AG09309 (cell line): ENCODE data around the gene COG8.

Experiments
- DNase-seq: peaks from one replicate; pipeline ENCODE4 v3.0.0-alpha.2; 2010; ENCODE audit warnings: low read depth
- H3K4me3 ChIP-seq: 2 replicates; pipeline ENCODE4 v1.5.1; 2011; ENCODE audit warnings: mild to moderate bottlenecking, low read depth, low read length, moderate library complexity; ENCODE audit not compliant: control insufficient read depth
- TF ChIP-seq, protein P1 (sequence below): IDR thresholded peaks from 2 replicates; pipeline ENCODE4 v1.5.1; 2011; ENCODE audit warnings: mild to moderate bottlenecking, low read depth, low read length, inconsistent platforms; ENCODE audit not compliant: insufficient read depth, control insufficient read depth; ENCODE audit errors: missing control alignments

The COG8 gene

DNA sequence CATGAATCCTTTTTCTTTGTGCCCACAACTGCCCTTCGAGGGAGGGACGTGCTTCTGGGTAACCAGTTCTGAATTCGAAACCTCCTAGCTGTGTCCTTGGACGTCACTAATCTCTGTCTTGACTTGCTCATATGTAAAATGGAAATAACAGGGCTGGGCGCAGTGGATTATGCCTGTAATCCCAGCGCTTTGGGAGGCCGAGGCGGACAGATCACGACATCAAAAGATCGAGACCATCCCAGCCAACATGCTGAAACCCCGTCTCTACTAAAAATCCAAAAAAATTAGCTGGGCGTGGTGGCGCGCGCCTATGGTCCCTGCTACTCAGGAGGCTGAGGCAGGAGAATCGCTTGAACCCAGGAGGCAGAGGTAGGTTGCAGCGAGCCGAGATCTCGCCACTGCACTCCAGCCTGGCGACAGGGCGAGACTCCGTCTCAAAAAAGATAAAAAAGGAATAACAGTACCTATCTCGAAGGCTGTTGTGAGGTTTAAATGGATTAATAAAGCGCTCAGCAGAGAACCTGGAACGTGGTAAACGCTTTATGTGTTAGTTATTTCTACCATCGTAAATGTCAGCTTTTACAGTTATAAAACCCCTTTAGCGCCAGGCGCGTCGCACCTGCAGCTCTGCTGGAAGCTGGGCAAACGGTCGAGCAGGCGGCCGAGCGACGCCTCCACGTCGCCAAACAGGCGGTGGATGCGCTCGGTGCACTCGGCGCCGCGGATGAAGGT lies 641 bp downstream of the COG8 start:
- no peak for DNase-seq
- TF ChIP-seq, protein P1, sequence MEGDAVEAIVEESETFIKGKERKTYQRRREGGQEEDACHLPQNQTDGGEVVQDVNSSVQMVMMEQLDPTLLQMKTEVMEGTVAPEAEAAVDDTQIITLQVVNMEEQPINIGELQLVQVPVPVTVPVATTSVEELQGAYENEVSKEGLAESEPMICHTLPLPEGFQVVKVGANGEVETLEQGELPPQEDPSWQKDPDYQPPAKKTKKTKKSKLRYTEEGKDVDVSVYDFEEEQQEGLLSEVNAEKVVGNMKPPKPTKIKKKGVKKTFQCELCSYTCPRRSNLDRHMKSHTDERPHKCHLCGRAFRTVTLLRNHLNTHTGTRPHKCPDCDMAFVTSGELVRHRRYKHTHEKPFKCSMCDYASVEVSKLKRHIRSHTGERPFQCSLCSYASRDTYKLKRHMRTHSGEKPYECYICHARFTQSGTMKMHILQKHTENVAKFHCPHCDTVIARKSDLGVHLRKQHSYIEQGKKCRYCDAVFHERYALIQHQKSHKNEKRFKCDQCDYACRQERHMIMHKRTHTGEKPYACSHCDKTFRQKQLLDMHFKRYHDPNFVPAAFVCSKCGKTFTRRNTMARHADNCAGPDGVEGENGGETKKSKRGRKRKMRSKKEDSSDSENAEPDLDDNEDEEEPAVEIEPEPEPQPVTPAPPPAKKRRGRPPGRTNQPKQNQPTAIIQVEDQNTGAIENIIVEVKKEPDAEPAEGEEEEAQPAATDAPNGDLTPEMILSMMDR: no peak
- H3K4me3 ChIP-seq: peak overlapping the region; percentile 86

DNA sequence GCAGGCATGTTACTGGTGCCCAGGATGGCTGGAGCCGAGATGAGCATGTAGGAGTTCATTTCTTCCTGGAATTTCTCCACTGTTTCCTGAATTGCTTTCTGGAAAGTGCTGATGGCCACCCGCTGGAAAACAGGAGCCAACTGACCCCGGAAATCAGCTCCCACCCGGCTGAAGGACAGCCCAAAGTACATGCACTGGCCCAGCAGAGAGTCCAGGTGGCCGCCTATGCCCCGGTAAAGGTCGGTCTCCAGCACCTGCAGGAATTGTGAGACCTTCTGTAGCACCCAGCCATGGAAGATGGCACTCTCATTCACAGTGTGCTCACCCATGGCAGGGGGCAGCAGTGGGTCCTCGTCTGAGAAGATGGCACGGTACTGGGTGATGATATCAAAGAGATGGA lies 4.7 kb downstream of the COG8 start:
- H3K4me3 ChIP-seq: no peak overlapping the region
- no peak for DNase-seq
- TF ChIP-seq, protein P1: no peak

DNA sequence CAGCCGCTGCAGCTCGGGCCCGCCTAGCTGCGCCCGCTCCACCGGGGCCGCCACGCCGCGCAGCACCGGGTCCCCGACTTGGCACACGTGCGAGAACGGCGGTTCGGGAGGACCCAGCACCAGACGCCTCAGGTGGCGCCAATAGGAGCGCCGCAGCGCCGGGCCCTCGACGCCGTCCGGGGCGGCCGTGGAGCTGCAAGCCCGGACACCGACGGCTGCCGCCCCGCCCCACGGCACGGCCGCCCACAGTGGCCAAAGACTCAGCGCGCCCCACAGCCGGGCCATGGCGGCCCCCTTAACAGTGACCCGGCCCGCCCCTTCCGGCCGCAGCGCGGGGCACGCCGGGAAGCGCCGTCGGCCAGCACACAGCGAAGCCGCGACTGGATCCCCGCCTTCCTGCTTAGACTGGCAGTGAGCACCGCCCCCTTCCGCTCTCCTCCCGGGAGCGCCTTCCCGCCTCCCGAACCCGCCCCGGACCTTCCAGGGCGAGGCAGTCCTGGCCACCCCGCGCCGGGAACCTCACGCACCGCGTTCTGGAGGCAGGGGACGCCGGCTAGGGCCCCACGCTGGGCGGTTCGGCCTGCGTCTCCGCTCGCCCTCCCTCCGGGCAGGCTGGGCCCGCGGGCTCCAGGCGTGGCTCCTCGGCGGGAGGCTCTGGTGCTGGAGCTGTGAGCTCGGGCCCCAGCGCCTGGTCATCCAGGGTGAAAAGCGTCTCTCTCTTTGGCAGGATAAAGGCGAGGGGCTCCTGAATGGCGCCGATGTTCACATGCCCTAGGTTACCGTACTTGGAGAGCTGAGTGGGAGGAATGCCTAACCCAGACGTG lies 8.9 kb downstream of the COG8 start, which contains the start of gene PDF:
Gene PDF (minus strand): TSS at position 303 of the 824 bp plus-strand sequence. CDS start 18 bp downstream, at position 285.
- peak within 1 kb of the TSS; percentile 64 for H3K4me3 ChIP-seq
- TF ChIP-seq, protein P1: no peak
- peak; percentile 69 for DNase-seq

DNA sequence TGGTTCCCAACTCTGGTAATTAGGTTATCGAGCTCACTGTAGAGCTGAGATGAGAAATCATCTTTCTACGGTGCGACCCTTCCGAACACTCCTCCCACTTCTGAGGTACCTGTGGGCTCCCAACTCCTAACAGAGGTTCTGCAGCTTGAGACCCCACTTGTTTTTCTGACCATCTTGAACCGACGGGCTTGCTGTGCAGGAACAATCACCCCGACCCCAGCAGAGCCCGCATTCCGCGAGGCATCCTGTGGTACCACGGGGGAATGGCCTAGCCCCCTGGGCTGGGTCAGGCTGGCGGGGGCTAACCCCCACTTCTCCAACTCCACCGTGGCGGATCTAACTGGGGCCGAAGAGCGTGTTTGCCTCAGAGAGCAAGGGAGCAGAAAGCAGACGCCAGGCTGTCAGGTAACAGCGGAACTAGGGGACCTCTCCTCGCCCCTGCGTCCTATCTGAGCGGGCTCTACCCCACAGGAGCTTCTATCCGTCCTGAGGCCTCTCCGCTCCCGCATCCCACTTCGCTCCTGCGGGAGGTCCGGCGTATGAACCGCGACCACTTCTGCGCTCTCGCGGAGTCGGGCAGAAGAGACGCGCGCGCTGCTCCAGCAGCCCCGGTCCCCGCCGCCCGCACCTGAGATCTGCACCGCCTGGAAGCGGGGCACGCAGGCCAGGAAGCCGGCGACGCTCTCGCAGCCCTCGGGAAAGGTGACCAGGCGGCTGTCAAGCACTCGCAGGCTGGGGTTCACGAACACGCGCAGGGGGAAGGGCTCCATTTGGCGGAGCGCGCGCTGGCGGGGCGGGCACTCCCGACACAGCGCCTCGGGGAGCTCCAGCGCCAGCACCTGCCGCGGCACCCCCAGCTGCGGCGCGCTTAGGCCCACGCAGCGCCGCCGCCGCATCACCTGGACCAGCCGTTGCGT lies 9.7 kb downstream of the COG8 start:
- DNase-seq: no peak
- H3K4me3 ChIP-seq: peak overlapping the region; percentile 64
- TF ChIP-seq, protein P1: no peak

DNA sequence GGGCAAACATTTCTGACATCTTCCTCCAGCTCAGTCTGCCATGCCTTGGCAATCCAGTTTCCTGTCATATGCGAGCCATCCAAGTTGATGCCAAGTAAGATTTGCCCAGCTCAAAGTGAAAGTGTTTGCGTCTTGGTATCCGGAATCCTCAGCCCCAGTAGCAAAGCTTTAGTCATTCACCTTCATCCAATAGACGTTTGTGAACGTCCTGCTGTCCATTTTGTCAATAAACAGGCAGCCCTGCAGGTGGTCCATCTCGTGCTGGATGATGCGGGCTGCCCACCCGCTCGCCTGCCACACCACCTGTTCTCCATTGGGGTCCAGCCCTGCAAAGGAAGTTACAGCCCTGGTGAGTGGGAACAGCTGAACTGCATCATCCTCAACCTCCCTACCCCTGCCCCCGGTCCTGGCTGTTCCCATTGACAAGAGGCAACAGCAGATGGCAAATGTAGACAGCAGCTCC lies 10.5 kb downstream of the COG8 start:
- peak; percentile 7 for DNase-seq
- H3K4me3 ChIP-seq: peak overlapping the region; percentile 64
- TF ChIP-seq, protein P1: no peak
